Smooth muscle cell (in vitro differentiated cells): Measurements from ENCODE around the gene FAM83E. TPM values are rescaled to one million over a fixed set of nuclear protein-coding genes. Genes with fewer than 3 reads are reported as not detected.

Source experiments
- DNase-seq: peaks from one replicate; lab custom pipeline; 2025; ENCODE audit not compliant: unreplicated experiment; lab: John Stamatoyannopoulos, UW
- H2AFZ ChIP-seq: fragments of 200-600 bp; sonication (generic); 2 replicates; pipeline ENCODE4 v1.6.0; 2016; ENCODE audit warnings: antibody characterized with exemption, low read depth, mild to moderate bottlenecking
- H3F3A ChIP-seq: fragments of 200-600 bp; sonication (generic); 2 replicates; pipeline ENCODE4 v1.6.0; 2017; ENCODE audit warnings: antibody characterized with exemption, low read depth
- H3K27ac ChIP-seq: fragments of 200-600 bp; sonication (generic); 2 replicates; pipeline ENCODE4 v1.5.1; 2016; ENCODE audit warnings: low read depth, mild to moderate bottlenecking
- H3K27me3 ChIP-seq: fragments of 200-600 bp; sonication (generic); 2 replicates; pipeline ENCODE4 v1.6.1; 2016; ENCODE audit warnings: low read depth, mild to moderate bottlenecking
- H3K36me3 ChIP-seq: fragments of 200-600 bp; sonication (generic); 2 replicates; pipeline ENCODE4 v1.5.1; 2016; ENCODE audit warnings: low read depth
- H3K4me1 ChIP-seq: fragments of 200-600 bp; sonication (generic); 2 replicates; pipeline ENCODE4 v1.5.1; 2016; ENCODE audit warnings: low read depth
- H3K4me2 ChIP-seq: fragments of 200-600 bp; sonication (generic); 2 replicates; pipeline ENCODE4 v1.6.0; 2016; ENCODE audit warnings: mild to moderate bottlenecking
- H3K4me3 ChIP-seq: fragments of 200-600 bp; sonication (generic); 2 replicates; pipeline ENCODE4 v1.5.1; 2016; ENCODE audit warnings: mild to moderate bottlenecking
- H3K79me2 ChIP-seq: fragments of 200-600 bp; sonication (generic); 2 replicates; pipeline ENCODE4 v1.6.0; 2016; ENCODE audit warnings: low read depth, mild to moderate bottlenecking
- H3K9ac ChIP-seq: fragments of 200-600 bp; sonication (generic); 2 replicates; pipeline ENCODE4 v1.6.0; 2016; ENCODE audit warnings: low read depth
- H3K9me3 ChIP-seq: fragments of 200-600 bp; sonication (generic); replicated peaks from 2 replicates; pipeline ENCODE4 v1.5.1; 2016; ENCODE audit warnings: low read depth
- H4K20me1 ChIP-seq: fragments of 200-600 bp; sonication (generic); 2 replicates; pipeline ENCODE4 v1.6.0; 2016; ENCODE audit warnings: low read depth
- CTCF ChIP-seq: fragments of 200-600 bp; sonication (generic); IDR thresholded peaks from 2 replicates; pipeline ENCODE4 v1.5.1; 2017; ENCODE audit warnings: borderline replicate concordance, mild to moderate bottlenecking, antibody characterized with exemption; ENCODE audit not compliant: insufficient read depth, poor library complexity, severe bottlenecking
- WGBS: methylation state at CpG from one replicate; pipeline ENCODE4 v1.1.7; 2016; ENCODE audit warnings: low lambda C conversion rate; 5-methylcytosine and 5-hydroxymethylcytosine counted together
- polyA plus RNA-seq: library from polyadenylated mRNA; unstranded; fragments of >200 nt; fragmentation: Nextera tagmentation; extraction: Ambion mirVana; gene quantifications from 2 replicates; pipeline ENCODE4 v1.2.1, GENCODE V29; 2016
- total RNA-seq: library from RNA; depleted of rRNA; stranded (reverse); fragments of >200 nt; gene quantifications from 2 replicates; pipeline ENCODE4 v1.2.3, GENCODE V29; 2014

Gene FAM83E
- 0.49 and 0.72 TPM in 2 replicates for total RNA-seq
- polyA plus RNA-seq, result 0.49 and 2.0 TPM in 2 replicates

- Histone ChIP-seq H3K4me2 (no peak within 1 kb of the TSS), H3K27me3 (no peaks in the 10 kb centered on the region), H3K9me3 (no peaks in the 10 kb centered on the region), H3K27ac (no peak within 1 kb of the TSS), H3F3A (peaks cover 21% of the 10 kb centered on the region), H2AFZ (no peak within 1 kb of the TSS), H3K36me3 (peaks cover 3% of the 10 kb centered on the region), H3K4me3 (no peak within 1 kb of the TSS), H4K20me1 (peaks cover 41% of the 10 kb centered on the region), H3K4me1 (peaks cover 21% of the 10 kb centered on the region), H3K79me2 (peaks cover 27% of the 10 kb centered on the region), H3K9ac (no peak within 1 kb of the TSS)
- DNase-seq, result no peak
- no peak for TF ChIP-seq CTCF
- WGBS, result 61% methylated on average over 25 of the region's 31 CpGs
These were observed at the start of gene FAM83E for GRCh38 chr19:48614436-48615230. Gene FAM83E, minus strand, starts transcription at chr19:48615076. Its CDS starts 1,704 bp downstream, at chr19:48613372.

- Histone ChIP-seq H3K9me3 (no peaks in the 10 kb centered on the region), H3K79me2 (no peaks in the 10 kb centered on the region), H2AFZ (no peak overlapping the region), H3F3A (no peaks in the 10 kb centered on the region), H3K27ac (no peak overlapping the region), H4K20me1 (no peaks in the 10 kb centered on the region), H3K27me3 (no peaks in the 10 kb centered on the region), H3K36me3 (no peaks in the 10 kb centered on the region), H3K4me2 (no peak overlapping the region), H3K9ac (no peak overlapping the region), H3K4me3 (no peak overlapping the region), H3K4me1 (no peaks in the 10 kb centered on the region)
- no peak for TF ChIP-seq CTCF
- WGBS, result 86% methylated on average over 14 of the region's 14 CpGs
- DNase-seq, result no peak
These were observed 49.6 kb upstream of the FAM83E start for GRCh38 chr19:48664476-48664875.

GRCh38 chr19:48663667-48664066, 48.8 kb upstream of the FAM83E start:
- Histone ChIP-seq H3K4me3 (no peak overlapping the region), H4K20me1 (no peaks in the 10 kb centered on the region), H3K27ac (no peak overlapping the region), H3K79me2 (no peaks in the 10 kb centered on the region), H3K9me3 (no peaks in the 10 kb centered on the region), H3K4me2 (no peak overlapping the region), H3K36me3 (no peaks in the 10 kb centered on the region), H3F3A (no peaks in the 10 kb centered on the region), H3K4me1 (no peaks in the 10 kb centered on the region), H3K27me3 (no peaks in the 10 kb centered on the region), H2AFZ (no peak overlapping the region), H3K9ac (no peak overlapping the region)
- WGBS, result 83% methylated on average over 4 of the region's 4 CpGs
- TF ChIP-seq CTCF, result no peak
- no peak for DNase-seq

GRCh38 chr19:48661711-48662090, 46.8 kb upstream of the FAM83E start:
- Histone ChIP-seq H3K79me2 (no peaks in the 10 kb centered on the region), H3K27me3 (no peaks in the 10 kb centered on the region), H4K20me1 (no peaks in the 10 kb centered on the region), H3F3A (no peaks in the 10 kb centered on the region), H3K9me3 (no peaks in the 10 kb centered on the region), H3K36me3 (no peaks in the 10 kb centered on the region), H3K4me2 (no peak overlapping the region), H2AFZ (no peak overlapping the region), H3K27ac (no peak overlapping the region), H3K4me1 (no peaks in the 10 kb centered on the region), H3K9ac (no peak overlapping the region), H3K4me3 (no peak overlapping the region)
- 98% methylated on average over 50 of the region's 50 CpGs for WGBS
- no peak for TF ChIP-seq CTCF
- no peak for DNase-seq
